D721Med (cell line): ENCODE results near the gene CMTM3.

ENCODE experiments used
- DNase-seq: peaks from one replicate; pipeline ENCODE4 v3.0.0; 2011; ENCODE audit warnings: low spot score; ENCODE audit not compliant: insufficient read length
- FAIRE-seq: peaks from 2 replicates; lab custom pipeline; 2011; peaks lifted over from hg19 to GRCh38; lab: Jason Lieb, UNC
- TF ChIP-seq, protein P1 (sequence below): IDR thresholded peaks from 2 replicates; pipeline ENCODE4 v1.5.1; 2012; ENCODE audit warnings: mild to moderate bottlenecking, control low read depth; ENCODE audit not compliant: insufficient read depth; ENCODE audit errors: missing control alignments

CMTM3 gene

DNA sequence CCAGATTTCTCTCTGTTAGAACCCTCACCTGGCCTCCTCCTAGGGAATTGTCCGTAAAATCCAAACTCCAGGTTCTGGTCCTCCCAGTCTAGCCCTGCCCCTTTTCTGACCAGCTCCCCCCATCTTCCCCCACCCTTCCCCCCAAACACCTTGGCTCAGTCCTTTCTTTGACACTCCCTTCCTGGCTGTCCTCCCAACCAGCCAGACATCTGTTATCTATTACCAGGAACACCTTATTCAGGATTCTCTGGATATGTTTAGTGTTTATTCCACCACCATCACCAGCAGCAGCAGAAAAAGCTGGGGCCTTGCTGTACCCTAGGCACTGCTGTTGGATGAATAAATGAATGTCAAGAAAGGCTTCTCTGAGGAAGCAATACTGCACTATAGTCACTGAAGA lies 4.0 kb upstream of the CMTM3 start:
- TF ChIP-seq, protein P1, sequence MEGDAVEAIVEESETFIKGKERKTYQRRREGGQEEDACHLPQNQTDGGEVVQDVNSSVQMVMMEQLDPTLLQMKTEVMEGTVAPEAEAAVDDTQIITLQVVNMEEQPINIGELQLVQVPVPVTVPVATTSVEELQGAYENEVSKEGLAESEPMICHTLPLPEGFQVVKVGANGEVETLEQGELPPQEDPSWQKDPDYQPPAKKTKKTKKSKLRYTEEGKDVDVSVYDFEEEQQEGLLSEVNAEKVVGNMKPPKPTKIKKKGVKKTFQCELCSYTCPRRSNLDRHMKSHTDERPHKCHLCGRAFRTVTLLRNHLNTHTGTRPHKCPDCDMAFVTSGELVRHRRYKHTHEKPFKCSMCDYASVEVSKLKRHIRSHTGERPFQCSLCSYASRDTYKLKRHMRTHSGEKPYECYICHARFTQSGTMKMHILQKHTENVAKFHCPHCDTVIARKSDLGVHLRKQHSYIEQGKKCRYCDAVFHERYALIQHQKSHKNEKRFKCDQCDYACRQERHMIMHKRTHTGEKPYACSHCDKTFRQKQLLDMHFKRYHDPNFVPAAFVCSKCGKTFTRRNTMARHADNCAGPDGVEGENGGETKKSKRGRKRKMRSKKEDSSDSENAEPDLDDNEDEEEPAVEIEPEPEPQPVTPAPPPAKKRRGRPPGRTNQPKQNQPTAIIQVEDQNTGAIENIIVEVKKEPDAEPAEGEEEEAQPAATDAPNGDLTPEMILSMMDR = no peak
- FAIRE-seq = no peak
- no peak for DNase-seq

DNA sequence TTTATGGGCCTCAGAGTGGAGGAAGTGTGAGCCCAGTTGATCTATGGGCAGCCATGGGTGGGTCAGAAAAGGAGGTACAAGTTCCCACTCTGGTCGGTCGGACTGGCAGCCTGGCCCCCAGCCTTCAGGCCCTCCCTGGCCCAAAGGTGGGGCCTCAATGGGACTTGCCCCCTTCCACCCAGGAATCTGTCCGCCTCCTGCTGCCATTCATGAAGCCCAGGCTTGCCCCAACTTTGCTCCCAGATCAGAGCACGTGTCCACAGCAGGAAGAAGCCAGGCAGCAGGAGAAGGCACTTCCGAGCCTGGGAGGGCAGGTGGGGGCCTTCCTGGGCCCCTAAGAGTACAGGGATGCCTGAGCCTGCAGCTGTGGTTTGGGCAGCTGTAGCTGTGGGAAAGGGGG lies 3.0 kb upstream of the CMTM3 start:
- DNase-seq (no peak), FAIRE-seq (no peak)
- TF ChIP-seq, protein P1 = no peak

DNA sequence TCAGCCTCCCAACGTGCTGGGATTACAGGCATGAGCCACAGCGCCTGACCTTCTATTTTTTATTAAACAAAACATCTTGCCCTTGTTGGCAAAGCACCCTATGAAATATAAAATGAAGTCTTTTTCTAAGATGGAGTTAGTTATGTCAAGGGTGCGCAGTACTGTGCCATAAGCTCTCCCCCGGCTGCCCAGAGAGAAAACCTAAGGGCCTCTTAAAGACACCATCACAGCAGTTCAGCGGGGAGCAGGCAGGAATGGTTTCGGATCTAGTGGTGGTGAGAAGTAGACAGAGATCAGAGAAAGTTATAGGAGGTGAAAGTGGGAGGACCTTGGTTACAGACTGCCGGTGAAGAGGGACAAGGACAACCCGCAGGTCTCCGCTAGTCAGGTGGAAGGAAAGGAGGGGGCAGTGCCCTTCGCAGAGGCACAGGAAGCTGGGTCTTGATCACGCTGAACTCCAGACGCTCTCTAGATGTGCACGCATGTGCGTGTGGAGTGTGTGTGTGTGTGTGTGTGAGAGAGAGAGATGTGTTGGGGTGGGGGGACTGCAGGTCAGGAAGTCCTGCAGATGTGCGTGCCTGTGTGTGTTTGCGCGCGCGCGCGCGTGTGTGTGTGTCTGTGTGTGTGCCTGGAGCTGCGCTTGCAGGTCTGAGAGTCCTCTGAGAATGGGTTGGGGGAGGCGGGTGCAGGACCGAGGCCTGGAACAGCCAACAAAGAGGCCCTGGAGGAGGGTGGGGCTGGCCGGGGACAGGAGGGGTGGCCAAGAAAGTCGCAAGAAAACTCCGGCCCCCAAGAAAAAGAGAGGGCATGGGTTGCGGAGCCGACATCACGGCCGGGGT lies 748 bp upstream of the CMTM3 start:
- FAIRE-seq = no peak
- TF ChIP-seq, protein P1 = no peak
- DNase-seq = peak; percentile 15

DNA sequence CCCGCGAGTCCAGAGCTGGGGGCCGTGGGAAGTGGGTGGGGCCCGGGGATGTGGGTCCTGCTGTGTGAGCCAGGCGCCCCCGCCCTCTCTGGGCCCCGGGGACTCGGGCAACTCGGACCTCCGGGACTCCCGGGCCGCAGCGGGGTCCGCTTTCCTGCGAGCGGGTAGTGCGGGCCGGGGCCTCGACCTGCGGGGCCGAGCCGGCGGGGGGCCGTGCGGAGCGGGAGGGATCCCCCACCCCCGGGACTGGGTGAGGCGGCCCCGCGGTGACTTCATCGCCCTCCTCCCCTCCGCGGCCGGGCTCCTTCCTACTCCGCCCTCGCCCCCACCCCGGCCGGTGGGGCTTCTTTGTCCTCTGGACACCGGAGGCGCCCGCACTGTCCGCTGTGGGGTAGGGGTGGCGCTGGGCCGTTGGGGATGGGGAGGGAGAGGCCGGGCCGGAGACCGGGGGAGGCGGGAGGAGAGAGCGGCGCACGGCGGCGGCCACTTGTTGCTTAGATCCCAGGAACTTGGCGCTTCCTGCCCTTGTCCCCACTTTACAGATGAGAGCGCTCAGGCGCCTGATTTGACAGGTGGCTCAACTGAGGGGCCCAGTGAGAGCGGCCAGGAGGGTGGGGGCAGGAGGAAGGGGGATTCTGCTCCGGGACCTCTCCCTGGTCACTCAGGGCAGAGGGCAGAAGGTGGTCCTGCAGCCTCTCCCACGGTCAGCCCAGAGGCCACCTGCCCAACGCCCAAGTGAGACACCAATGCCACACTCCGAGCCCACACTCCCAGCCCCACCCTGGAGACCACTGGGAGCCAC lies 874 bp downstream of the CMTM3 start:
- FAIRE-seq (no peak), DNase-seq (no peak)
- TF ChIP-seq, protein P1 = no peak

DNA sequence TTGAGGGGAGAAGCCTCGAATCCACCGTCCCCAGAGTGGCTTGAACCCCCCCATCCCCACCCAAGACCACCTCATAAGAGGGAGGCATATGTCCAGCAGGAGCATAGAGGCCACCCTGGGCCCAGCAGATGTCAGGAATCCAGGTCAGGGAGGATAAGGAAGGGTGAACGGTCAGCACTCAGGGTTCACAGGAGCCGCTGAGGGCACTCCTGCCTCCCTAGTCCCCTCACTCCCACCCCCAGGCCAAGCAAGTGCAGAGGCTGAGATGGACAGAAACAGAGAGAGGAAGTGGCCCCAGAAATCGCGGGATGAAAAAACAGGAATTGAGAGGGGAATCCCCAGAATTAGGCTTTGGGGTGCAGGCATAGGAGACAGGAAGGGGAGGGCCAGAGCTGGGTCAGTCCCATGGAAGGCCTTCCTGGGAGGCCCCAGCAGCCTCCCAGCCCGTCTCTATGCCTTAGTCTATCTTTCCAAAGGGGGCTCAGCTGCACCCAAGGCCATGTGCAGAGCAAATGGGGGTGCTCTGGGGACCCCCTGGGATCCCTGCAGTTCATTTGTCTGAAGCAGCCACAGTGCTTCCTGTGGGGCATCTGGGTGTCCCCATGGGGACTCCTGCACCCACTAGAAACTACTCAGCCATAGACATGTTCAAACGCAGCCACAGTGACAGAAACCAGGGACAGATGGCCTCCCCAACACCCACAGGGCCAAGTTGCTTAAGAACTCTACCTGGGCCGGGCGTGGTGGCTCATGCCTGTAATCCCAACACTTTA lies 1.7 kb downstream of the CMTM3 start:
- no peak for DNase-seq
- FAIRE-seq = no peak
- TF ChIP-seq, protein P1 = no peak

DNA sequence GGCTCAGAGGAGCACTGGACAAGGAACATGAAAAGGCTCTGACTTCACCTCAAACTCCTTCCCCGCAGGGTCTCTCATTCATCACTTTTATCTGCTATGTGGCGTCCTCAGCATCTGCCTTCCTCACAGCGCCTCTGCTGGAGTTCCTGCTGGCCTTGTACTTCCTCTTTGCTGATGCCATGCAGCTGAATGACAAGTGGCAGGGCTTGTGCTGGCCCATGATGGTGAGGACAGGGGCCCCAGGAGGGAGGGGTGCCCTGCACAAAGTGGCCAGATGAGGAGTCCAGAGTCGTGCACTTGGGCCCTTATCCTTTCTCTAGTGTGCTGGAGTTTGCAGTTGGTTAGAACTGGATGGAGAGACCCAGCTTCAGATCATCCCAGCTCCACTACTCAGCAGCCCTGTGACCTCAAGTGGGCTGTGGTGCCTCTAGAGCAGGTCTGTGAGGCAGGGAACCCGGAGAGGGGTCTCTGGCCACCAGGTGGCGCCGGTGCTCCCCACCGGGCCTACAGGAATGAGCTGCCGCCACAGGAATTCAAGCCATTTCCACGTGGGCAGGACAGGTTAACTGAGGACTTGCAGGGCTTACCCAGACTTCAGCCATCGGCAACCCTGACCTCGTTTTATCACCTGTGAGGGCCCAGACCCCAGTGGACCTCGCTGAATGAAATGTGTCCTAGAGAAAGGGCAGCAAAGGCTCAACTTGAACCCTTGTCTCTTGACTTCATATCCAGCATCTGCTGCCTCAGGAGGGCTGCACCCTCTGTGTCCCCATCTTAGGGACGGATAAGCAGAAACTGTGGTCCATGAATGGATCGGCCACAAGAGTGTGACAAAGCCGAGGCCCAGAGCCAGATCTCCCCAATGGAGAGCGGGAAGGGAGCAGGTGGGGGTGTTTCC lies 4.0 kb downstream of the CMTM3 start:
- DNase-seq (peak; percentile 62), FAIRE-seq (no peak)
- TF ChIP-seq, protein P1 = peak; percentile 80
